K562 (cell line): Measurements from ENCODE around the gene NR1D2. TPM values are rescaled to one million over a fixed set of nuclear protein-coding genes. Genes with fewer than 3 reads are reported as not detected.

Experiments used
- CBX2 ChIP-seq: fragments of 200-600 bp; sonication (generic); IDR thresholded peaks from one replicate; pipeline ENCODE4 v1.6.1; 2012; ENCODE audit warnings: mild to moderate bottlenecking, low read length, inconsistent platforms; ENCODE audit not compliant: insufficient read depth, poor library complexity, severe bottlenecking
- HNRNPL ChIP-seq: fragments of 200-400 bp; formaldehyde crosslinking; IDR thresholded peaks from 2 replicates; pipeline ENCODE4 v1.6.1; 2017; ENCODE audit warnings: low read depth, mild to moderate bottlenecking, low read length
- MBD2 ChIP-seq: sonication (generic); IDR thresholded peaks from 2 replicates; pipeline ENCODE4 v1.6.1; 2016; ENCODE audit warnings: low read depth, borderline replicate concordance
- MTA1 ChIP-seq: fragments of 450-650 bp; IDR thresholded peaks from 2 replicates; pipeline ENCODE4 v1.6.1; 2017; ENCODE audit warnings: borderline replicate concordance
- NELFE ChIP-seq: IDR thresholded peaks from 2 replicates; pipeline ENCODE4 v1.6.1; 2011; ENCODE audit warnings: mild to moderate bottlenecking; ENCODE audit not compliant: insufficient read depth, insufficient read length
- PTTG1 ChIP-seq: fragments of 450-650 bp; IDR thresholded peaks from 2 replicates; pipeline ENCODE4 v1.6.1; 2016; ENCODE audit warnings: low read depth, mild to moderate bottlenecking, missing genetic modification characterization, missing compliant biosample characterization
- SMAD1 ChIP-seq: fragments of 150-350 bp; IDR thresholded peaks from 2 replicates; pipeline ENCODE4 v1.6.1; 2014; ENCODE audit warnings: low read length, low read depth; ENCODE audit not compliant: partially characterized antibody
- ZNF384 ChIP-seq: IDR thresholded peaks from 2 replicates; pipeline ENCODE4 v1.6.1; 2012; ENCODE audit warnings: low read depth, low read length, improper control_type of control experiment
- ZNF431 ChIP-seq: sonication (generic); formaldehyde crosslinking; IDR thresholded peaks from 2 replicates; pipeline ENCODE4 v1.8.0; 2022; ENCODE audit warnings: mild to moderate bottlenecking, missing genetic modification reagents
- ZNF77 ChIP-seq: fragments of 250-450 bp; sonication (Bioruptor Pico); IDR thresholded peaks from 2 replicates; pipeline ENCODE4 v1.5.0; 2020
- polyA plus RNA-seq, 8 experiments: library from polyadenylated mRNA; depleted of rRNA in 4 of 8; stranded (reverse) in 5 of 8; unstranded in 3 of 8; fragments of >200 nt; fragmentation: Nextera tagmentation in 2 of 8; fragmentation: Illumina TruSeq in 1 of 8; extraction: Ambion mirVana in 2 of 8; extraction: Trizol in 1 of 8; gene quantifications; 2 replicates each; pipeline versions ENCODE4 v1.2.1 to v1.2.3, GENCODE V29; 2011 to 2014; ENCODE audit warnings: inconsistent platforms in 1 of 8, missing spikeins in 1 of 8
- total RNA-seq, 7 experiments: library from RNA; depleted of rRNA in 6 of 7; stranded (reverse); fragments of >200 nt in 6 of 7; fragmentation: Illumina TruSeq in 2 of 7; extraction: Trizol in 2 of 7; gene quantifications; 2 replicates each; pipeline versions ENCODE4 v1.2.1 to v1.2.3, GENCODE V29; 2011 to 2021; ENCODE audit warnings: low replicate concordance in 1 of 7
- TF ChIP-seq, protein P1 (sequence below): sonication (generic); formaldehyde crosslinking; IDR thresholded peaks from 2 replicates; pipeline ENCODE4 v1.8.0; 2023; ENCODE audit warnings: missing genetic modification reagents, mild to moderate bottlenecking, borderline replicate concordance
- TF ChIP-seq, protein P2 (sequence below): sonication (generic); IDR thresholded peaks from 2 replicates; pipeline ENCODE4 v1.6.1; 2016
- TF ChIP-seq, protein P3 (sequence below): fragments of 250-450 bp; sonication (Bioruptor Pico); IDR thresholded peaks from 2 replicates; pipeline ENCODE4 v1.8.0; 2022; ENCODE audit warnings: moderate library complexity, mild to moderate bottlenecking, inconsistent platforms
- TF ChIP-seq, protein P4 (sequence below), 2 experiments: IDR thresholded peaks in 1 of 2; conservative IDR thresholded peaks in 1 of 2; 2 replicates each; pipeline ENCODE4 v1.6.1; 2016; ENCODE audit warnings: low read depth in 2 of 2, mild to moderate bottlenecking in 1 of 2, missing compliant biosample characterization in 1 of 2, missing genetic modification characterization in 1 of 2, moderate library complexity in 1 of 2

Gene NR1D2
- total and polyA plus RNA-seq, 9 of the 15 experiments (the other 6 are each of a cell fraction or from before 2014, with no cell fraction given) = 1.2 to 5.5 (median 2.9) TPM

DNA sequence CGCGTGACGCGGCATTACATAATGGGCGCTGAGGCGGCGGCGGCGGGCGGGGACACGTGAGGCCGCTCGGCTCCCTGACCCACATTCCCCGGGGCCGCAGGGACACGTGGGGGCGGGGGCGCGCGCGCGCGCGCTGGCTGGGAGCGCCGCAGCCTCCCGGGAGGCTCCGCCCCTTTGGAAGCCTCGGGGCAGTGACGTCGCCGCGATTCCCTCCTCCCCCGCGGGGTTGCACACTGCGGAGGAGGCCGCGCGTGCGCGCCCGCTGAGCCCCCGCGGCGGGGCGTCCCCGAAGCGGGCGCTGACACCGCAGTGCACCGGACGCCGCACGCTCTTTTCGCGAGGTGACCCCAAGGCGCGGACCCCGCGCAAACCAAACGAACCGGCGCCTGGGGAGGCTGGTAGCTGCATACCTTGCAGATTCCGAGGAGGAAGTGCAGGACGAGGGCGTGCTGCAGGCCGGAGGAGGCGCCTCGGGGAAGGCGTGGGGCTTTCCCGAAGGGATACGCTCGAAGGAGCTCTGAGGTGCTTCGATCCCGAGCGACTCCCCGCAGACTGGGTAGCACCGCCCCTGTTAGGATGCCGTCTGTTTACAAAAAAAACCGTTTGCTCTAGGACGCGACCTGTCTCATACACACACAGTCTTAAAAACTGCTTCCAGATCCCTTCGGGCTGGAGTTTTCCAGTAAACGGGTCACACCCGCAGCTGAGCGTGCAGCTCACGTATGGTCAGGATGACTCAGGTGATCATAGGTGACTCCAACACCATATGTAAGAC is 1.0 kb downstream of the NR1D2 start (continued):
- TF ChIP-seq, protein P1, sequence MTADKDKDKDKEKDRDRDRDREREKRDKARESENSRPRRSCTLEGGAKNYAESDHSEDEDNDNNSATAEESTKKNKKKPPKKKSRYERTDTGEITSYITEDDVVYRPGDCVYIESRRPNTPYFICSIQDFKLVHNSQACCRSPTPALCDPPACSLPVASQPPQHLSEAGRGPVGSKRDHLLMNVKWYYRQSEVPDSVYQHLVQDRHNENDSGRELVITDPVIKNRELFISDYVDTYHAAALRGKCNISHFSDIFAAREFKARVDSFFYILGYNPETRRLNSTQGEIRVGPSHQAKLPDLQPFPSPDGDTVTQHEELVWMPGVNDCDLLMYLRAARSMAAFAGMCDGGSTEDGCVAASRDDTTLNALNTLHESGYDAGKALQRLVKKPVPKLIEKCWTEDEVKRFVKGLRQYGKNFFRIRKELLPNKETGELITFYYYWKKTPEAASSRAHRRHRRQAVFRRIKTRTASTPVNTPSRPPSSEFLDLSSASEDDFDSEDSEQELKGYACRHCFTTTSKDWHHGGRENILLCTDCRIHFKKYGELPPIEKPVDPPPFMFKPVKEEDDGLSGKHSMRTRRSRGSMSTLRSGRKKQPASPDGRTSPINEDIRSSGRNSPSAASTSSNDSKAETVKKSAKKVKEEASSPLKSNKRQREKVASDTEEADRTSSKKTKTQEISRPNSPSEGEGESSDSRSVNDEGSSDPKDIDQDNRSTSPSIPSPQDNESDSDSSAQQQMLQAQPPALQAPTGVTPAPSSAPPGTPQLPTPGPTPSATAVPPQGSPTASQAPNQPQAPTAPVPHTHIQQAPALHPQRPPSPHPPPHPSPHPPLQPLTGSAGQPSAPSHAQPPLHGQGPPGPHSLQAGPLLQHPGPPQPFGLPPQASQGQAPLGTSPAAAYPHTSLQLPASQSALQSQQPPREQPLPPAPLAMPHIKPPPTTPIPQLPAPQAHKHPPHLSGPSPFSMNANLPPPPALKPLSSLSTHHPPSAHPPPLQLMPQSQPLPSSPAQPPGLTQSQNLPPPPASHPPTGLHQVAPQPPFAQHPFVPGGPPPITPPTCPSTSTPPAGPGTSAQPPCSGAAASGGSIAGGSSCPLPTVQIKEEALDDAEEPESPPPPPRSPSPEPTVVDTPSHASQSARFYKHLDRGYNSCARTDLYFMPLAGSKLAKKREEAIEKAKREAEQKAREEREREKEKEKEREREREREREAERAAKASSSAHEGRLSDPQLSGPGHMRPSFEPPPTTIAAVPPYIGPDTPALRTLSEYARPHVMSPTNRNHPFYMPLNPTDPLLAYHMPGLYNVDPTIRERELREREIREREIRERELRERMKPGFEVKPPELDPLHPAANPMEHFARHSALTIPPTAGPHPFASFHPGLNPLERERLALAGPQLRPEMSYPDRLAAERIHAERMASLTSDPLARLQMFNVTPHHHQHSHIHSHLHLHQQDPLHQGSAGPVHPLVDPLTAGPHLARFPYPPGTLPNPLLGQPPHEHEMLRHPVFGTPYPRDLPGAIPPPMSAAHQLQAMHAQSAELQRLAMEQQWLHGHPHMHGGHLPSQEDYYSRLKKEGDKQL (CRISPR knock-in tag) = no peak
- TF ChIP-seq PTTG1 (tag) (no peak), CBX2 (no peak), ZNF431 (CRISPR knock-in tag) (peak; percentile 88), MBD2 (no peak), NELFE (no peak), ZNF77 (CRISPR knock-in tag) (no peak), SMAD1 (peak; percentile 84), ZNF384 (no peak), HNRNPL (peak; percentile 16; the same call in 1 of the 2 replicates), MTA1 (no peak)
- TF ChIP-seq, protein P2, sequence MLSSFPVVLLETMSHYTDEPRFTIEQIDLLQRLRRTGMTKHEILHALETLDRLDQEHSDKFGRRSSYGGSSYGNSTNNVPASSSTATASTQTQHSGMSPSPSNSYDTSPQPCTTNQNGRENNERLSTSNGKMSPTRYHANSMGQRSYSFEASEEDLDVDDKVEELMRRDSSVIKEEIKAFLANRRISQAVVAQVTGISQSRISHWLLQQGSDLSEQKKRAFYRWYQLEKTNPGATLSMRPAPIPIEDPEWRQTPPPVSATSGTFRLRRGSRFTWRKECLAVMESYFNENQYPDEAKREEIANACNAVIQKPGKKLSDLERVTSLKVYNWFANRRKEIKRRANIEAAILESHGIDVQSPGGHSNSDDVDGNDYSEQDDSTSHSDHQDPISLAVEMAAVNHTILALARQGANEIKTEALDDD = no peak
- TF ChIP-seq, protein P3, sequence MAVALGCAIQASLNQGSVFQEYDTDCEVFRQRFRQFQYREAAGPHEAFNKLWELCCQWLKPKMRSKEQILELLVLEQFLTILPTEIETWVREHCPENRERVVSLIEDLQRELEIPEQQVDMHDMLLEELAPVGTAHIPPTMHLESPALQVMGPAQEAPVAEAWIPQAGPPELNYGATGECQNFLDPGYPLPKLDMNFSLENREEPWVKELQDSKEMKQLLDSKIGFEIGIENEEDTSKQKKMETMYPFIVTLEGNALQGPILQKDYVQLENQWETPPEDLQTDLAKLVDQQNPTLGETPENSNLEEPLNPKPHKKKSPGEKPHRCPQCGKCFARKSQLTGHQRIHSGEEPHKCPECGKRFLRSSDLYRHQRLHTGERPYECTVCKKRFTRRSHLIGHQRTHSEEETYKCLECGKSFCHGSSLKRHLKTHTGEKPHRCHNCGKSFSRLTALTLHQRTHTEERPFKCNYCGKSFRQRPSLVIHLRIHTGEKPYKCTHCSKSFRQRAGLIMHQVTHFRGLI (CRISPR knock-in tag) = no peak
- TF ChIP-seq, protein P4, sequence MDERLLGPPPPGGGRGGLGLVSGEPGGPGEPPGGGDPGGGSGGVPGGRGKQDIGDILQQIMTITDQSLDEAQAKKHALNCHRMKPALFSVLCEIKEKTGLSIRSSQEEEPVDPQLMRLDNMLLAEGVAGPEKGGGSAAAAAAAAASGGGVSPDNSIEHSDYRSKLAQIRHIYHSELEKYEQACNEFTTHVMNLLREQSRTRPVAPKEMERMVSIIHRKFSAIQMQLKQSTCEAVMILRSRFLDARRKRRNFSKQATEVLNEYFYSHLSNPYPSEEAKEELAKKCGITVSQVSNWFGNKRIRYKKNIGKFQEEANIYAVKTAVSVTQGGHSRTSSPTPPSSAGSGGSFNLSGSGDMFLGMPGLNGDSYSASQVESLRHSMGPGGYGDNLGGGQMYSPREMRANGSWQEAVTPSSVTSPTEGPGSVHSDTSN (CRISPR knock-in tag; IDR thresholded peaks at IDR 0.05; ENCODE audit: low read depth) = no peak
- TF ChIP-seq, protein P4 (tag; conservative IDR thresholded peaks at IDR 0.05; ENCODE audit: low read depth) = no peak
